Suprapubic skin (tissue), 4 donors: Measurements from ENCODE around the gene CDC20. TPM values are rescaled to one million over a fixed set of nuclear protein-coding genes. Genes with fewer than 3 reads are reported as not detected.

ENCODE experiments used
- DNase-seq, 2 donors: peaks; one replicate each; pipeline ENCODE4 v3.0.0-alpha.2; 2019; ENCODE audit warnings: low spot score in 2 of 2
- H3K27ac ChIP-seq: fragments of 200-600 bp; sonication (generic); one replicate; pipeline ENCODE4 v1.5.1; 2019
- H3K27me3 ChIP-seq: fragments of 200-600 bp; sonication (generic); one replicate; pipeline ENCODE4 v1.5.1; 2019
- H3K36me3 ChIP-seq: fragments of 200-600 bp; sonication (generic); one replicate; pipeline ENCODE4 v1.5.1; 2019
- H3K4me1 ChIP-seq: fragments of 200-600 bp; sonication (generic); one replicate; pipeline ENCODE4 v1.5.1; 2019
- H3K4me3 ChIP-seq: fragments of 200-600 bp; sonication (generic); one replicate; pipeline ENCODE4 v1.5.1; 2019; ENCODE audit warnings: mild to moderate bottlenecking
- H3K9me3 ChIP-seq: fragments of 200-600 bp; sonication (generic); one replicate; pipeline ENCODE4 v1.5.1; 2019
- CTCF ChIP-seq, 2 donors: fragments of 200-600 bp in 1 of 2; fragments of 450-650 bp in 1 of 2; sonication (generic) in 1 of 2; IDR thresholded peaks; one replicate each; pipeline ENCODE4 v1.5.1; 2016 to 2019; ENCODE audit warnings: antibody characterized with exemption in 2 of 2, mild to moderate bottlenecking in 1 of 2, moderate library complexity in 1 of 2
- EP300 ChIP-seq: sonication (generic); formaldehyde crosslinking; IDR thresholded peaks from one replicate; pipeline ENCODE4 v1.6.1; 2017; ENCODE audit warnings: antibody characterized with exemption
- POLR2A ChIP-seq, 2 donors: fragments of 450-650 bp; IDR thresholded peaks; one replicate each; pipeline ENCODE4 v1.6.1; 2017; ENCODE audit warnings: antibody characterized with exemption in 2 of 2, mild to moderate bottlenecking in 2 of 2, moderate library complexity in 2 of 2
- POLR2AphosphoS5 ChIP-seq, 3 donors: sonication (generic); formaldehyde crosslinking; IDR thresholded peaks; one replicate each; pipeline ENCODE4 v1.6.1; 2017; ENCODE audit warnings: antibody characterized with exemption in 3 of 3
- WGBS: methylation state at CpG from one replicate; pipeline ENCODE4 v1.1.5; 2018; 5-methylcytosine and 5-hydroxymethylcytosine counted together
- total RNA-seq, 4 donors: library from RNA; depleted of rRNA; stranded (reverse); fragments of >200 nt; gene quantifications; one replicate each; pipeline ENCODE4 v1.1.0, GENCODE V29; 2016

The CDC20 gene
- total RNA-seq, 4 donors from 2014 or later = 5.8 to 11.6 (median 7.8) TPM

GRCh38 chr1:43321331-43321891 is 37.4 kb upstream of the CDC20 start:
- peak in 1 of 2 donors; percentile 59 for DNase-seq
- Histone ChIP-seq H3K27me3 (no peaks in the 10 kb centered on the region), H3K4me1 (no peaks in the 10 kb centered on the region), H3K27ac (no peak overlapping the region), H3K4me3 (no peak overlapping the region), H3K36me3 (no peaks in the 10 kb centered on the region), H3K9me3 (peaks cover 4% of the 10 kb centered on the region)
- 100% methylated on average over 6 of the region's 16 CpGs for WGBS
- TF ChIP-seq POLR2AphosphoS5 (IDR thresholded peaks at IDR 0.05) (no peak), EP300 (no peak), POLR2A (IDR thresholded peaks at IDR 0.05) (no peak), CTCF (IDR thresholded peaks at IDR 0.05) (no peak)

- DNase-seq = peak in 1 of 2 donors; percentile 40
- TF ChIP-seq POLR2AphosphoS5 (IDR thresholded peaks at IDR 0.05) (no peak), CTCF (IDR thresholded peaks at IDR 0.05) (no peak), EP300 (no peak), POLR2A (IDR thresholded peaks at IDR 0.05) (no peak)
- no peaks in the 10 kb centered on the region for H3K4me1 ChIP-seq
- H3K27me3 ChIP-seq = no peaks in the 10 kb centered on the region
- no peak overlapping the region for H3K27ac ChIP-seq
- H3K36me3 ChIP-seq = no peaks in the 10 kb centered on the region
- no peak overlapping the region for H3K4me3 ChIP-seq
- H3K9me3 ChIP-seq = peaks cover 8% of the 10 kb centered on the region
- WGBS = 89% methylated on average over 5 of the region's 5 CpGs
These were observed 36.3 kb upstream of the CDC20 start for GRCh38 chr1:43322506-43322905.

- no peaks in the 10 kb centered on the region for H3K27me3 ChIP-seq
- H3K27ac ChIP-seq = no peak overlapping the region
- 91% methylated on average over 1 of the region's 1 CpG for WGBS
- peaks cover 14% of the 10 kb centered on the region for H3K9me3 ChIP-seq
- H3K36me3 ChIP-seq = no peaks in the 10 kb centered on the region
- TF ChIP-seq CTCF (IDR thresholded peaks at IDR 0.05) = no peak
- TF ChIP-seq POLR2AphosphoS5 (IDR thresholded peaks at IDR 0.05) = no peak
- TF ChIP-seq EP300 = no peak
- TF ChIP-seq POLR2A (IDR thresholded peaks at IDR 0.05) = no peak
- no peak overlapping the region for H3K4me3 ChIP-seq
- no peak for DNase-seq
- peaks cover 3% of the 10 kb centered on the region for H3K4me1 ChIP-seq
These were observed 34.0 kb upstream of the CDC20 start for GRCh38 chr1:43324810-43325209.

GRCh38 chr1:43325381-43325780 is 33.4 kb upstream of the CDC20 start:
- H3K36me3 ChIP-seq = no peaks in the 10 kb centered on the region
- no peak overlapping the region for H3K27ac ChIP-seq
- H3K4me3 ChIP-seq = no peak overlapping the region
- peaks cover 9% of the 10 kb centered on the region for H3K4me1 ChIP-seq
- H3K9me3 ChIP-seq = peaks cover 14% of the 10 kb centered on the region
- no peaks in the 10 kb centered on the region for H3K27me3 ChIP-seq
- no peak for DNase-seq
- no peak for TF ChIP-seq POLR2AphosphoS5 (IDR thresholded peaks at IDR 0.05)
- no peak for TF ChIP-seq CTCF (IDR thresholded peaks at IDR 0.05)
- TF ChIP-seq EP300 = no peak
- no peak for TF ChIP-seq POLR2A (IDR thresholded peaks at IDR 0.05)

GRCh38 chr1:43327549-43328292 is 31.1 kb upstream of the CDC20 start:
- H3K4me3 ChIP-seq = no peak overlapping the region
- peaks cover 12% of the 10 kb centered on the region for H3K4me1 ChIP-seq
- DNase-seq = no peak
- TF ChIP-seq POLR2A (IDR thresholded peaks at IDR 0.05) (no peak), CTCF (IDR thresholded peaks at IDR 0.05) (no peak), EP300 (no peak), POLR2AphosphoS5 (IDR thresholded peaks at IDR 0.05) (no peak)
- peaks cover 14% of the 10 kb centered on the region for H3K9me3 ChIP-seq
- H3K36me3 ChIP-seq = no peaks in the 10 kb centered on the region
- no peak overlapping the region for H3K27ac ChIP-seq
- H3K27me3 ChIP-seq = no peaks in the 10 kb centered on the region
- 83% methylated on average over 1 of the region's 1 CpG for WGBS
